Endothelial cell of umbilical vein (primary cell): ENCODE data around the gene PEX7. TPM values are rescaled to one million over a fixed set of nuclear protein-coding genes. Genes with fewer than 3 reads are reported as not detected.

Experiments
- BruUV-seq: library from RNA; stranded (reverse); fragments of 400-500 nt; replicated peaks from 2 replicates; lab custom pipeline; 2021; lab: Mats Ljungman, UMichigan
- CTCF ChIA-PET: fragments of 300-600, 350-600 bp; sonication (Branson Sonifier 250); formaldehyde crosslinking; loops from one replicate; lab custom pipeline; 2021; ENCODE audit warnings: antibody characterized with exemption, inconsistent platforms; lab: Charles Lee
- POLR2A ChIA-PET: fragments of 300-600, 350-600 bp; sonication (Branson Sonifier 250); formaldehyde crosslinking; loops from one replicate; lab custom pipeline; 2021; ENCODE audit warnings: antibody characterized with exemption, inconsistent platforms; lab: Charles Lee
- DNase-seq: peaks from one replicate; pipeline ENCODE4 v3.0.0-alpha.2; 2011; ENCODE audit warnings: low read depth, low spot score
- FAIRE-seq: peaks from 2 replicates; lab custom pipeline; 2011; peaks lifted over from hg19 to GRCh38; lab: Jason Lieb, UNC
- H2AFZ ChIP-seq: 2 replicates; pipeline ENCODE4 v1.6.0; 2012; ENCODE audit warnings: low read depth, low read length, control low read depth, inconsistent platforms
- H3K27ac ChIP-seq: 2 replicates; pipeline ENCODE4 v1.5.1; 2011; ENCODE audit warnings: low read depth, mild to moderate bottlenecking, control low read depth, low read length, moderate library complexity; ENCODE audit not compliant: insufficient read depth
- H3K27me3 ChIP-seq, 2 experiments: 2 replicates each; pipeline versions ENCODE4 v1.6.0 to v1.6.1; 2011; ENCODE audit warnings: low read length in 2 of 2, mixed read lengths in 1 of 2; ENCODE audit not compliant: control insufficient read depth in 2 of 2, insufficient read depth in 2 of 2
- H3K36me3 ChIP-seq, 2 experiments: 2 replicates in 1 of 2; 3 replicates in 1 of 2; pipeline ENCODE4 v1.5.1; 2011; ENCODE audit warnings: low read length in 2 of 2, mild to moderate bottlenecking in 1 of 2, moderate library complexity in 1 of 2; ENCODE audit not compliant: control insufficient read depth in 2 of 2, insufficient read depth in 2 of 2; ENCODE audit errors: extremely low read depth in 1 of 2
- H3K4me1 ChIP-seq: 3 replicates; pipeline ENCODE4 v1.5.1; 2011; ENCODE audit warnings: mild to moderate bottlenecking, low read length; ENCODE audit not compliant: control insufficient read depth, insufficient read depth; ENCODE audit errors: extremely low read depth
- H3K4me2 ChIP-seq: 2 replicates; pipeline ENCODE4 v1.6.1; 2011; ENCODE audit warnings: low read length, control low read depth, mixed read lengths; ENCODE audit not compliant: insufficient read depth
- H3K4me3 ChIP-seq, 3 experiments: fragments of 200-600 bp in 1 of 3; sonication (generic), shearing (Covaris generic) in 1 of 3; replicated peaks in 1 of 3; 2 replicates each; pipeline ENCODE4 v1.5.1; 2011 to 2016; ENCODE audit warnings: control low read depth in 3 of 3, low read length in 3 of 3, mild to moderate bottlenecking in 2 of 3, inconsistent platforms in 1 of 3, low read depth in 1 of 3, moderate library complexity in 1 of 3; ENCODE audit not compliant: insufficient read depth in 1 of 3
- H3K79me2 ChIP-seq: 2 replicates; pipeline ENCODE4 v1.6.0; 2012; ENCODE audit warnings: low read length, inconsistent platforms; ENCODE audit not compliant: control insufficient read depth, insufficient read depth
- H3K9ac ChIP-seq: replicated peaks from 2 replicates; pipeline ENCODE3; 2011; ENCODE audit warnings: low read length, control low read depth; ENCODE audit not compliant: insufficient read depth; ENCODE audit errors: extremely low read depth
- H3K9me1 ChIP-seq: replicated peaks from 3 replicates; pipeline ENCODE4 v1.6.0; 2011; ENCODE audit warnings: mild to moderate bottlenecking, low read length; ENCODE audit not compliant: control insufficient read depth, insufficient read depth; ENCODE audit errors: extremely low read depth
- H3K9me3 ChIP-seq: replicated peaks from 2 replicates; pipeline ENCODE4 v1.5.1; 2012; ENCODE audit warnings: low read length, inconsistent platforms; ENCODE audit not compliant: control insufficient read depth, insufficient read depth
- H4K20me1 ChIP-seq: replicated peaks from 2 replicates; pipeline ENCODE3; 2011; ENCODE audit warnings: mild to moderate bottlenecking, low read length; ENCODE audit not compliant: control insufficient read depth, insufficient read depth; ENCODE audit errors: extremely low read depth
- CTCF ChIP-seq, 2 donors: IDR thresholded peaks; 1 replicate in 1 of 2; 2 replicates in 1 of 2; pipeline ENCODE4 v1.5.1; 2011; ENCODE audit warnings: low read length in 2 of 2, mild to moderate bottlenecking in 2 of 2, moderate library complexity in 2 of 2, control low read depth in 1 of 2, inconsistent platforms in 1 of 2, low read depth in 1 of 2; ENCODE audit not compliant: insufficient read depth in 1 of 2; ENCODE audit errors: extremely low read depth in 1 of 2
- EZH2 ChIP-seq: IDR thresholded peaks from 2 replicates; pipeline ENCODE4 v1.6.1; 2012; ENCODE audit warnings: borderline replicate concordance, low read depth, mild to moderate bottlenecking, moderate library complexity, low read length, inconsistent platforms; ENCODE audit not compliant: severe bottlenecking
- FOS ChIP-seq: IDR thresholded peaks from 2 replicates; pipeline ENCODE4 v1.6.1; 2011; ENCODE audit warnings: mild to moderate bottlenecking, low read length, moderate library complexity, borderline replicate concordance; ENCODE audit not compliant: insufficient read depth
- GATA2 ChIP-seq: IDR thresholded peaks from 2 replicates; pipeline ENCODE4 v1.7.0; 2011; ENCODE audit warnings: low read depth, mild to moderate bottlenecking, moderate library complexity, mixed read lengths, low read length; ENCODE audit not compliant: insufficient read length, insufficient read depth
- JUN ChIP-seq: IDR thresholded peaks from 2 replicates; pipeline ENCODE4 v1.6.1; 2011; ENCODE audit warnings: borderline replicate concordance, low read depth; ENCODE audit not compliant: insufficient read length, insufficient read depth
- MAX ChIP-seq: IDR thresholded peaks from 2 replicates; pipeline ENCODE4 v1.6.1; 2011; ENCODE audit not compliant: insufficient read depth, insufficient read length
- MYC ChIP-seq: IDR thresholded peaks from one replicate; pipeline ENCODE4 v1.6.1; 2011; ENCODE audit warnings: mild to moderate bottlenecking, low read depth, low read length
- POLR2A ChIP-seq: IDR thresholded peaks from 2 replicates; pipeline ENCODE4 v1.6.1; 2012; ENCODE audit warnings: low read depth, mild to moderate bottlenecking, control low read depth, low read length
- POLR2AphosphoS5 ChIP-seq: IDR thresholded peaks from 2 replicates; pipeline ENCODE4 v1.6.1; 2012; ENCODE audit warnings: low read depth, mild to moderate bottlenecking, control low read depth, low read length, moderate library complexity; ENCODE audit not compliant: insufficient read depth
- dilution Hi-C: fragments of 300-500 bp; cut with MboI; formaldehyde crosslinking; loops from one replicate; pipeline ENCODE4 v1.15.0; 2019; ENCODE audit warnings: low sequenced_read_pairs; ENCODE audit not compliant: extremely low pct_ligation_motif_present
- intact Hi-C: fragments of 100-400 bp; cut with micrococcal nuclease; formaldehyde crosslinking; loops from one replicate; pipeline ENCODE4 v1.10.0; 2022
- polyA plus RNA-seq, 4 experiments: library from polyadenylated mRNA; depleted of rRNA in 3 of 4; stranded (reverse) in 3 of 4; unstranded in 1 of 4; fragments of >200 nt; gene quantifications; 2 replicates each; pipeline versions ENCODE4 v1.2.1 to v1.2.3, GENCODE V29; 2011 to 2012; ENCODE audit warnings: missing spikeins in 1 of 4
- total RNA-seq: library from RNA; stranded (reverse); gene quantifications from 2 replicates; pipeline ENCODE4 v1.2.3, GENCODE V29; 2021

Gene PEX7
- total and polyA plus RNA-seq, 2 donors (not counting 3 experiments of a cell fraction or from before 2014, with no cell fraction given): 3.7 to 5.7 TPM

- Histone ChIP-seq H3K4me2 (no peak overlapping the region), H3K27ac (no peak overlapping the region), H2AFZ (no peak overlapping the region), H4K20me1 (no peaks in the 10 kb centered on the region), H3K79me2 (no peaks in the 10 kb centered on the region), H3K9me3 (no peaks in the 10 kb centered on the region), H3K4me1 (peaks cover 3% of the 10 kb centered on the region), H3K9ac (no peak overlapping the region), H3K36me3 (no peaks in the 10 kb centered on the region), H3K4me3 (no peak overlapping the region), H3K27me3 (no peaks in the 10 kb centered on the region), H3K9me1 (no peaks in the 10 kb centered on the region)
- DNase-seq (no peak), FAIRE-seq (no peak)
- dilution Hi-C loops: no loop called here
- intact Hi-C loops: no loop called here
- ChIA-PET POLR2A (no interaction called here), CTCF (no interaction called here)
- TF ChIP-seq MAX (no peak), MYC (no peak), JUN (no peak), GATA2 (no peak), FOS (no peak), POLR2A (no peak), EZH2 (no peak), POLR2AphosphoS5 (no peak), CTCF (IDR thresholded peaks at IDR 0.05; ENCODE audit: extremely low read depth in 1 of 2, insufficient read depth in 1 of 2, low read depth in 1 of 2, low read length in 2 of 2) (no peak)
- no TSS peak for BruUV-seq
Observed at GRCh38 chr6:136890986-136891385, 68.6 kb downstream of the PEX7 start.
